Measurements from ENCODE around the gene ARHGEF4. TPM values are rescaled to one million over a fixed set of nuclear protein-coding genes. Genes with fewer than 3 reads are reported as not detected.

Gene ARHGEF4
- total RNA-seq, 1 experiment from 2014 or later: 26.6 TPM

DNA sequence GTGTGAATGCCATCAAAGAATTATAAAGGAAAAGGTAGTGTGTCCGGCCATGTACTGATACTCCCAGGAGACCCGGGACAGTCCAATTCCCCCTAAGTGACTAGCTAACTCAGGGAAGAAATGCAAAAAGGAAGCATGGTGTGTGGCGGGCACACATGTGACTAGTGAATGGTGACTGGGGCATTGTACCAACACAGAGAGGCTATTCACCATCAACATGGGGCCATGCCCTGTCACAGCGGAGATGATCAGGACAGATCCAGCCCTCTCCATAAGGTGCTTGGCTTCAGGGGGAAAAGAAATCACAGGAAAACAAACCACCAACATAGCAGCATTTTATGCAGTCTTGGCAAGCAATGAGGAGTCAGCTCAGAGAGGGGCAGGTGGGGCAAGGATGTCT is 222.2 kb downstream of the ARHGEF4 start:
- BruUV-seq (replicated peaks): no TSS peak
- Histone ChIP-seq H4K20me1 (ENCODE audit: insufficient read depth) (peaks cover 18% of the 10 kb centered on the region), H2AFZ (ENCODE audit: low read depth, low read length, poor library complexity, severe bottlenecking) (no peak overlapping the region), H3K79me2 (ENCODE audit: insufficient read depth, low read length) (peaks cover 96% of the 10 kb centered on the region), H3K9ac (ENCODE audit: low read length) (no peak overlapping the region), H3K27me3 (ENCODE audit: insufficient read depth, low read length) (no peaks in the 10 kb centered on the region), H3K4me2 (ENCODE audit: low read length) (no peak overlapping the region), H3K4me3 (replicated peaks in 1 of 2; ENCODE audit: low read depth in 1 of 2, low read length in 2 of 2) (no peak overlapping the region), H3K27ac (ENCODE audit: low read depth, low read length) (no peak overlapping the region), H3K4me1 (ENCODE audit: control insufficient read depth in 1 of 2, insufficient read depth in 2 of 2, low read length in 2 of 2) (no peaks in the 10 kb centered on the region), H3K9me2 (ENCODE audit: insufficient read depth) (no peaks in the 10 kb centered on the region), H3K9me3 (ENCODE audit: control insufficient read depth in 1 of 2, insufficient read depth in 1 of 2, low read depth in 1 of 2, low read length in 2 of 2) (no peaks in the 10 kb centered on the region), H3K36me3 (ENCODE audit: control insufficient read depth in 1 of 2, insufficient read depth in 2 of 2, low read length in 2 of 2) (peaks cover 32 to 37% of the 10 kb centered on the region in 2 experiments)
- TF ChIP-seq, protein P1, sequence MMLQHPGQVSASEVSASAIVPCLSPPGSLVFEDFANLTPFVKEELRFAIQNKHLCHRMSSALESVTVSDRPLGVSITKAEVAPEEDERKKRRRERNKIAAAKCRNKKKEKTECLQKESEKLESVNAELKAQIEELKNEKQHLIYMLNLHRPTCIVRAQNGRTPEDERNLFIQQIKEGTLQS (IDR thresholded peaks at IDR 0.05): no peak
- TF ChIP-seq FOSL1 (IDR thresholded peaks at IDR 0.05; ENCODE audit: low read depth) (no peak), YY1 (IDR thresholded peaks at IDR 0.05; ENCODE audit: extremely low read depth, insufficient replicate concordance, low read depth, low read length) (no peak), SIN3A (IDR thresholded peaks at IDR 0.05; ENCODE audit: low read depth) (no peak), ELF1 (IDR thresholded peaks at IDR 0.05; ENCODE audit: borderline replicate concordance, low read depth) (no peak), SP1 (IDR thresholded peaks at IDR 0.05; ENCODE audit: low read depth) (no peak), JUND (IDR thresholded peaks at IDR 0.05) (no peak), RAD21 (IDR thresholded peaks at IDR 0.05; ENCODE audit: low read depth) (no peak), TCF7L2 (IDR thresholded peaks at IDR 0.05; ENCODE audit: borderline replicate concordance, extremely low read depth, insufficient read depth, insufficient read length) (no peak)
- TF ChIP-seq, protein P2, sequence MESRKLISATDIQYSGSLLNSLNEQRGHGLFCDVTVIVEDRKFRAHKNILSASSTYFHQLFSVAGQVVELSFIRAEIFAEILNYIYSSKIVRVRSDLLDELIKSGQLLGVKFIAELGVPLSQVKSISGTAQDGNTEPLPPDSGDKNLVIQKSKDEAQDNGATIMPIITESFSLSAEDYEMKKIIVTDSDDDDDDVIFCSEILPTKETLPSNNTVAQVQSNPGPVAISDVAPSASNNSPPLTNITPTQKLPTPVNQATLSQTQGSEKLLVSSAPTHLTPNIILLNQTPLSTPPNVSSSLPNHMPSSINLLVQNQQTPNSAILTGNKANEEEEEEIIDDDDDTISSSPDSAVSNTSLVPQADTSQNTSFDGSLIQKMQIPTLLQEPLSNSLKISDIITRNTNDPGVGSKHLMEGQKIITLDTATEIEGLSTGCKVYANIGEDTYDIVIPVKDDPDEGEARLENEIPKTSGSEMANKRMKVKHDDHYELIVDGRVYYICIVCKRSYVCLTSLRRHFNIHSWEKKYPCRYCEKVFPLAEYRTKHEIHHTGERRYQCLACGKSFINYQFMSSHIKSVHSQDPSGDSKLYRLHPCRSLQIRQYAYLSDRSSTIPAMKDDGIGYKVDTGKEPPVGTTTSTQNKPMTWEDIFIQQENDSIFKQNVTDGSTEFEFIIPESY (IDR thresholded peaks at IDR 0.05; ENCODE audit: extremely low read depth, insufficient replicate concordance, low read length): no peak
- TF ChIP-seq, protein P3, sequence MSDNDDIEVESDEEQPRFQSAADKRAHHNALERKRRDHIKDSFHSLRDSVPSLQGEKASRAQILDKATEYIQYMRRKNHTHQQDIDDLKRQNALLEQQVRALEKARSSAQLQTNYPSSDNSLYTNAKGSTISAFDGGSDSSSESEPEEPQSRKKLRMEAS (IDR thresholded peaks at IDR 0.05): no peak
- CTCF ChIA-PET: no interaction called here
- DNase-seq (ENCODE audit: low read depth, low spot score): no peak
- intact Hi-C loops (cut with micrococcal nuclease): no loop called here
- RAD21 ChIA-PET (ENCODE audit: low non-redundant PET in 1 of 2, low total read pairs in 2 of 2, uncharacterized antibody in 2 of 2, unreplicated experiment in 2 of 2): no interaction called here
- POLR2A ChIA-PET: no interaction called here
- no peak for ATAC-seq

All from HCT116 (cell line).